T follicular helper cell (primary cell): ENCODE results near the gene CNN3.

Source experiments
- DNase-seq: peaks from one replicate; pipeline ENCODE4 v3.0.0-alpha.2; 2020; ENCODE audit warnings: low read depth

CNN3 gene

DNA sequence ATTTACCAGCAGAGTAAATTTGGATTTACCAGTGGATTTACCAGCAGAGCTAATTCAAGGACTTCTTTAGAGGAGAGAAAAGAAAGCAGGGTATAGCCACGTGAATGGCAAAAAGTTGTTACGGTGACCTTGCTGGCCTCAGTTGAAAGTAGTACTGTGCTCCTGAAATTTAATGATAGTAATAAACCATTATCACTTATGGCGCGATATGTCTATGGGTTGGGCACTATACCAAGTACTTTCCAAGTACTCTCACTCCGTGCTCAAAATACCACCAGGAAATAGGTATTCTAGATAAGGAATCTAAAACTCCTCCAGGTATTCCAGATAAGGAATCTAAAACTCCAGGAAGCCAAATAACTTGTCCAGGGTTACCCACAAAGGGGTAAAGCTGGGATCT, 70.9 kb downstream of the CNN3 start:
- DNase-seq, result no peak

DNA sequence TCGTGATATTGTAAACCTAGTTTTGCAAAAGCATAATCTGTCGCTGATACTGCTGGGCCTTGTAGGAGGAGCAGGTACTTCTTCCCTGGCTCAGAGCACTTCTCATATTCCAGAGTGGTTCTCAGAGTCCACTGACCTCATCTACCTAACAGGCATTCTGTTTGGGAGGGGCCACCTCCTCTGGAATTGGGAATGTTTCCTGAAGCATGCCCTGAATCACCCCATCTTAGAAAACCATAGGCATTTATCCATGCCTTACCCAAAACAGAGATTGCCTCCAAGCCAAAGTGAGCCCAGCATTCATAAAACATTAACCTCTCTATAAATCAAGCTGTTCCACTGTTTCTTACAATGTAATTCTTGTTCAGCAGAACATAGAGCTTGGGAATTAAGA, 71.6 kb downstream of the CNN3 start:
- no peak for DNase-seq

DNA sequence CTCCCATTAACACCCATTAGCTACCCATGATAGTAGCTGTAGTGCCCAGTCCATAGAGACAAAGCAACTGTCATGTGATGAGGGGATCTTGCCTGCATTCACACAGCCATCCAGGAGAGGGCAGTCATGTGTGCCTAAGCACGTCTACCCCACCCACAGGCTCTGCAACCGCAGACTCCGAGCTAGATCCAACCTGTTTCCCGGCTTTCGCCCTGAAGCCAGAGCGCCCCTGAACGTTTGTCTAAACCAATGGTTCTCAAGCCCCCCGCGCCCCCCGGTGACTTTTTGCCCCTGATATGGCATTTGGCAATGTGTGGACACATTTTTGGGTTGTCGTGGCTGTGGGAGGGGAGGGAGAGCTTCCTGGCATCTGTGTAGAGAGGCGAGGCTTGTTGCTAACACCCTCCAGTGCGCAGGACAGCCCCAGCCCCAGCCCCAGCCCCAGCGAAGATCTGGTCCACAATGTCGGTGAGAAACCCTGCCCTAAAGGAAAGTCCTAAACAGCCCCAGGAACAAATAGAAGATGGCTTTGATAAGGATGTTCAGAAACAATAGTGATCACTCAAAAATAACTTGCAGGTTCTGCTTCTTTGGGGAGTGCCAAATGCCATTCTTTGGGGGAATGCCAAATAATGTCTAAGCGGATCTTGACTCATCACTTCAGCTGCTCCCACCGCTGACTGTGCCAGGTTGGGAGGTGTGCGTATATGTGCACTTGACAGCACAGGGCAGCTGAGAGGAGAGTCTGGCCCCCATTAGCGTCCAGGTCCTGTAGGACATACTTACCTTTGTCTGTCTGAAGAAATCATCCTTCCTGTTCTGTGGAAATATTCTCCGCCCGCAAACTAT, 72.2 kb downstream of the CNN3 start:
- DNase-seq, result peak; percentile 58

DNA sequence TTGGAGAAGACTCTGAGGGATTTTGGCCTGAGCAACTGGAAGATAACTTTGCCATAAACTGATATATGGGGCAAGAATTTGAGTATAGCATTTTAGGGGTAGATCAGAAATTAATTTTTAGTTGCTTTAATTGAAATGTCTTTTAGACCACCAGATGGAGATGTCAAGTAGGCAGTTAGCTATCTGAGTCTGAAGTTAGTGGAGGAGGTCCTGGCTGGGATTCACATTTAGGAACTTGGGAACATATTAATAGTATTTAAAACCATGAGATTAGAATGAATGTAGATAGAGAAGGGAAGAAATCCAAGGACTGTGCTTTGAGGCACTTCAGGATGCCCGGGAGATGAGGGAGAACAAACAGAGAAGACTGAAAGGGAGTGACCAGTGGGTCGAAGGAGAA, 74.1 kb downstream of the CNN3 start:
- no peak for DNase-seq

DNA sequence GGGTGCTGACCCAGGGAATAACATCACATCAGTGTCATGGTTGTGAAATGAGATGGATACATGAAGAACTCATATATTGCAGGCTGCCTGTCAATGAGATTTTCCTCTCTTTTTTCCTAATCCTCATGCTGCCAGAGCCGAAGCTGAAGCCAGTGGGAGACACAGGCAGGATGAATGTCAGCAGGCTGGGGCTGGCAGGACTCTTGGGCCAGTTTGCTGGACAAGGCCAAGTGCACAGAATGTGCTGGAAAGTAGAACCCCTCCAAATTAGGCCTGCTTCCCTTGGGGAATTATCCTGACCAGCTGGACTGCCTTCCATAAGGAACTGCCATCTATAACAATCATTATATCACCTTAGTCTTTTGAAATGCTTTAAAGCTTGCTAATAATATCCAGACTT, 75.3 kb downstream of the CNN3 start:
- no peak for DNase-seq
